GM13977 (cell line): ENCODE results near the gene STOML1.

ENCODE experiments used
- DNase-seq: peaks from one replicate; pipeline ENCODE4 v3.0.0; 2012; ENCODE audit warnings: low spot score
- in situ Hi-C: fragments of 300-500 bp; cut with MboI; formaldehyde crosslinking; loops from one replicate; pipeline ENCODE4 v1.12.0; 2022; ENCODE audit warnings: low sequenced_read_pairs, low pct_unique_long_range_greater_than_20kb, mixed read lengths, inconsistent platforms; ENCODE audit not compliant: unreplicated experiment
- TF ChIP-seq, protein P1 (sequence below): IDR thresholded peaks from 2 replicates; pipeline ENCODE4 v1.5.1; 2012; ENCODE audit warnings: mild to moderate bottlenecking, control low read depth; ENCODE audit not compliant: insufficient read depth; ENCODE audit errors: extremely low read depth, missing control alignments

The STOML1 gene

DNA sequence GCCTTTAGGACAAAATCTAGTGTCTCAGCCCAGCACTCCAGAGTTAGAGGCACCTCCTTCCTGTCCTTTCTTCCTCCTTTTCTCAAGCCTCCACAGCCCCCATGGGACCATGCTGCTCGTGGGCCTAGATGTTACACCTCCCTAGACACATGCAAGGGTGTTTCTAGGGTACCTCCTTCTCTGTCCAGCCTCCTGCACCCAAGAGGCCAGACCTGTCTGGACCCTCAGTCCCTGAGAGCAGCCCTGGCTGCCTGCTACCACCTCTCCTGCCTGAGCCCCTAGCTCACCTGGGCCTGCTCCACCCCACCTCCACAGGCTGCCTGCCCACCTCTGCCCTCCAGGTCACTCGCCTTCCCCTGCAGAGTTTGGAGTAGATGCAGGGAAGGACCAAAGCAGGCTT, 60.7 kb downstream of the STOML1 start:
- no peak for DNase-seq
- in situ Hi-C loops, result no loop called here
- TF ChIP-seq, protein P1, sequence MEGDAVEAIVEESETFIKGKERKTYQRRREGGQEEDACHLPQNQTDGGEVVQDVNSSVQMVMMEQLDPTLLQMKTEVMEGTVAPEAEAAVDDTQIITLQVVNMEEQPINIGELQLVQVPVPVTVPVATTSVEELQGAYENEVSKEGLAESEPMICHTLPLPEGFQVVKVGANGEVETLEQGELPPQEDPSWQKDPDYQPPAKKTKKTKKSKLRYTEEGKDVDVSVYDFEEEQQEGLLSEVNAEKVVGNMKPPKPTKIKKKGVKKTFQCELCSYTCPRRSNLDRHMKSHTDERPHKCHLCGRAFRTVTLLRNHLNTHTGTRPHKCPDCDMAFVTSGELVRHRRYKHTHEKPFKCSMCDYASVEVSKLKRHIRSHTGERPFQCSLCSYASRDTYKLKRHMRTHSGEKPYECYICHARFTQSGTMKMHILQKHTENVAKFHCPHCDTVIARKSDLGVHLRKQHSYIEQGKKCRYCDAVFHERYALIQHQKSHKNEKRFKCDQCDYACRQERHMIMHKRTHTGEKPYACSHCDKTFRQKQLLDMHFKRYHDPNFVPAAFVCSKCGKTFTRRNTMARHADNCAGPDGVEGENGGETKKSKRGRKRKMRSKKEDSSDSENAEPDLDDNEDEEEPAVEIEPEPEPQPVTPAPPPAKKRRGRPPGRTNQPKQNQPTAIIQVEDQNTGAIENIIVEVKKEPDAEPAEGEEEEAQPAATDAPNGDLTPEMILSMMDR, result no peak

DNA sequence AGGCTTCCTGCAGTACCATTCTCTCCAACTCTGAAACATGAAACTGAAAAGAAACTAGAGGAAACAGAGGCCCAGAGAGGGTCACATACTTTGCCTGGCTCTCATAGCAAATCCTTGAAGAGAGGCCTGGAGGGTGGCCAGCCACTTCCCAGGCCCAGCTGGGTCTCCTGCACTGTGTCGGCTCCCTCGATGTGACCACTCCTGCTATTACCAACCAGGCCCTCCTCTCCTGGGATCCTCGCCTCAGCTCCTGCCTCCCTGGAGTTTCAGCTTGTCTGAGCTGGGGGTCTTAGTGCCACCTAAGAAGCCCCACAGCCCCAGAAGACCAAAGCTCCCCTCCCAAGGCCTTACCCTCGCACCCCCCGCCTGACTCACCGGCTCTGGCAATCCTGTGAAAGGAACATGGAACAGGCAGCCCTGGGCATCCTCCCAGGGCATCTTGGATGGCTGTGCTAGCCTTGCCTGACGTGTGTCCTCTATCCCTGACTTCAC, 61.3 kb downstream of the STOML1 start:
- in situ Hi-C loops, result no loop called here
- TF ChIP-seq, protein P1, result no peak
- no peak for DNase-seq

DNA sequence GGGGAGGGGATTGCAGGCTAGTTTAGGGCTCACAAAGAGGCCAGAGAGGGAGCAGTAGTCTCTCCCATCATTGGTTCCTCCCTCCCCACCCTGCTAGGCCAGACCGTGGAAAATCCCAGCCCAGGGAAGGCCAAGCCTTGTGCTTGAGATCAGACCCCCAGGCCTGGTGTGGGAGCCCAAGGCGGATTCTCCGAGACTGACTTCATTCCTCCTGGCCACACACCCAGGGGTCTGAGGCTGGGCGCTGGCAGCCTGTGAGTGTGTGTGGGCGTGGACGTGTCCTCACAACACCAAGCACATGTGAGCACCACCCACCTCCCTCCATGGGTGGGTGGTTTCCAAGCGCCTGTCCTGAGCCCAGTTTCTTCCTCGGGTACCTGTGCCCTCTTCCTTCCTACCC, 61.7 kb downstream of the STOML1 start:
- no peak for DNase-seq
- in situ Hi-C loops, result no loop called here
- TF ChIP-seq, protein P1, result no peak

DNA sequence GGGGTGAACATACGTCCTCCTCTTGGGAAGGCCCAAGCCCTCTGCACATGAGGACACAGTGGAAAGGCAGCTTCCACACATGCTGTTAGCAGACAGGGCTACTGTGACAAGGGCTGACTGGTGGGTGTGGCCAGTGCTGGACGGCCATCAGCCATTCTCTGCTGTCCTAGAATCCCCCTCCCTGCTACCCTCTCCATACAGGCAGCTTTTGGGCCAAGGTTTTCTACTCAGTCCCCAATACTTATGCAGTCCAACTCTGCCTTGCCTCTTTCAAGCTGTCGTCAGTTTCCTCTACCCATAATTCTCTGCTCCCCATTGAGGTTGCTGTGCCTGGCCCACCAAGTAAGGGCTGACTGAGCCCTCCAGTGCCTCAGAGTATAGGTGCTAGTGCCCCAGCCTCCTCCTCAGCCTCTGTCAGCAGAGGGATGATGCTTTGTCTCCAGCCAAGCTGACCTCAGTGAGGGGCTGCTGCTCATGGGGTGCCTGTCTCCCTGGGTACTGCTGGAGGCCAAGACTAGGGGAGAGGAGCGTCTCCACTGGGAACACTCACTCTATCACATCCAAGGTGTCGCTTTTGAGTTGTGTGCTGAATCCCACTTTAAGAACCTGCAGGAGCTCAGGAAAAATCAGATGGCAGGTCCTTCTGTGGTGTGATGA, 63.0 kb downstream of the STOML1 start:
- DNase-seq, result no peak
- in situ Hi-C loops, result no loop called here
- TF ChIP-seq, protein P1, result no peak
